ENCODE results near the gene CA4.
"Not testable (repeated sequence)": the region's sequence is repeated elsewhere in the genome, so short reads cannot be mapped to it uniquely, and the experiment has no call there.

DNA sequence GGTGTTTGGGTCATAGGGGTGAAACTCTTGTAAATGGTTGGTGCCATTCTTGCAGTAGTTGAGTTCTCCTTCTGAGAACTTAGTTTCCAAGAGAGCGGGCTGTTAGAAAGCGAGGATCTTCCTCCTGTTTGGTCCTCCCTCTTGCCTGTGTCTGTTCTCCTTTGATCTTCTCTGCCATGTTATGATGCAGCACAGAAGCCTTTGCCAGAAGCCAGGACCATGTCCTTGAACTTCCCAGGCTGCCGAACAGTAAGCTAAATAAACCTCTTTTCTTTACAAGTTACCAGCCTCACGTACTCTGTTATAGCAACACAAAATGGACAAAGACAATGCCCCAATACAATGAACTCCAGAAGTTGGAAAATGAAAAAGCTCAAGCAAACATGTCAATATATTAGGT lies 40.3 kb downstream of the CA4 start:
- TF ChIP-seq, protein P1, sequence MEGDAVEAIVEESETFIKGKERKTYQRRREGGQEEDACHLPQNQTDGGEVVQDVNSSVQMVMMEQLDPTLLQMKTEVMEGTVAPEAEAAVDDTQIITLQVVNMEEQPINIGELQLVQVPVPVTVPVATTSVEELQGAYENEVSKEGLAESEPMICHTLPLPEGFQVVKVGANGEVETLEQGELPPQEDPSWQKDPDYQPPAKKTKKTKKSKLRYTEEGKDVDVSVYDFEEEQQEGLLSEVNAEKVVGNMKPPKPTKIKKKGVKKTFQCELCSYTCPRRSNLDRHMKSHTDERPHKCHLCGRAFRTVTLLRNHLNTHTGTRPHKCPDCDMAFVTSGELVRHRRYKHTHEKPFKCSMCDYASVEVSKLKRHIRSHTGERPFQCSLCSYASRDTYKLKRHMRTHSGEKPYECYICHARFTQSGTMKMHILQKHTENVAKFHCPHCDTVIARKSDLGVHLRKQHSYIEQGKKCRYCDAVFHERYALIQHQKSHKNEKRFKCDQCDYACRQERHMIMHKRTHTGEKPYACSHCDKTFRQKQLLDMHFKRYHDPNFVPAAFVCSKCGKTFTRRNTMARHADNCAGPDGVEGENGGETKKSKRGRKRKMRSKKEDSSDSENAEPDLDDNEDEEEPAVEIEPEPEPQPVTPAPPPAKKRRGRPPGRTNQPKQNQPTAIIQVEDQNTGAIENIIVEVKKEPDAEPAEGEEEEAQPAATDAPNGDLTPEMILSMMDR (IDR thresholded peaks at IDR 0.05), result not testable (repeated sequence)
- not testable (repeated sequence) for TF ChIP-seq POLR2A, POLR2AphosphoS5 (IDR thresholded peaks at IDR 0.05)

All from prostate gland (tissue), 2 donors.